HL-60 (cell line): ENCODE data around the gene MAPT.

Source experiments
- GABPA ChIP-seq: IDR thresholded peaks from 2 replicates; pipeline ENCODE4 v1.6.1; 2012; ENCODE audit warnings: low read depth
- POLR2AphosphoS5 ChIP-seq: IDR thresholded peaks from 2 replicates; pipeline ENCODE4 v1.6.1; 2012; ENCODE audit warnings: low read depth
- SPI1 ChIP-seq: IDR thresholded peaks from 2 replicates; pipeline ENCODE4 v1.6.1; 2012; ENCODE audit warnings: low read depth, mild to moderate bottlenecking, borderline replicate concordance
- TF ChIP-seq, protein P1 (sequence below): IDR thresholded peaks from one replicate; pipeline ENCODE4 v1.5.1; 2011; ENCODE audit warnings: low read length, control low read depth, inconsistent platforms; ENCODE audit not compliant: insufficient read depth
- TF ChIP-seq, protein P2 (sequence below): IDR thresholded peaks from 2 replicates; pipeline ENCODE4 v1.6.1; 2012; ENCODE audit warnings: low read depth; ENCODE audit not compliant: insufficient replicate concordance

DNA sequence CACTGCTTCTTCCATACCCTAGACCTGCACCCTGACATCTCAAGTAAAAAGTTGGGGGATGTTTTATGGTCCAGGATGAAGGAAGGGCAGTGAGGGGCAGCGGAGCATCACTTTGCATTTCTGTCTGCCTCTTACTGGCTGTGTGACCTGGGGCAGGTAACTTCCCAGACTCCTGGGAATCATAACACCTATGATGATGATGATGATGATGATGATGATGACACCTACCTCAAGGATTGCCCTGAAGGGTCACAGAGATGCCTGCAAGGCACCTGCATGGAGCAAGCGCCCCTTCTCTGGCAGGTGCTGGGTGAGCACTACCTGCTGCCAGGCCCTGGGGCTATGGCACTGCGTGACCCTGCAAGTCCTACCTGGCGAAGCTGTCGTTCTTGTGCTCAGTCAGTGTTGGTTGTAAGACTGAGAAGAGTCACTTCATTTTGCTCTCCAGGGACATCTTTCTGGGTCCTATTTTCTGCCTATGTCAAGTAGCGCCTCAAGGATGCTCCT lies 58.5 kb downstream of the MAPT start:
- TF ChIP-seq POLR2AphosphoS5 (no peak), SPI1 (no peak), GABPA (no peak)
- TF ChIP-seq, protein P1, sequence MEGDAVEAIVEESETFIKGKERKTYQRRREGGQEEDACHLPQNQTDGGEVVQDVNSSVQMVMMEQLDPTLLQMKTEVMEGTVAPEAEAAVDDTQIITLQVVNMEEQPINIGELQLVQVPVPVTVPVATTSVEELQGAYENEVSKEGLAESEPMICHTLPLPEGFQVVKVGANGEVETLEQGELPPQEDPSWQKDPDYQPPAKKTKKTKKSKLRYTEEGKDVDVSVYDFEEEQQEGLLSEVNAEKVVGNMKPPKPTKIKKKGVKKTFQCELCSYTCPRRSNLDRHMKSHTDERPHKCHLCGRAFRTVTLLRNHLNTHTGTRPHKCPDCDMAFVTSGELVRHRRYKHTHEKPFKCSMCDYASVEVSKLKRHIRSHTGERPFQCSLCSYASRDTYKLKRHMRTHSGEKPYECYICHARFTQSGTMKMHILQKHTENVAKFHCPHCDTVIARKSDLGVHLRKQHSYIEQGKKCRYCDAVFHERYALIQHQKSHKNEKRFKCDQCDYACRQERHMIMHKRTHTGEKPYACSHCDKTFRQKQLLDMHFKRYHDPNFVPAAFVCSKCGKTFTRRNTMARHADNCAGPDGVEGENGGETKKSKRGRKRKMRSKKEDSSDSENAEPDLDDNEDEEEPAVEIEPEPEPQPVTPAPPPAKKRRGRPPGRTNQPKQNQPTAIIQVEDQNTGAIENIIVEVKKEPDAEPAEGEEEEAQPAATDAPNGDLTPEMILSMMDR, result no peak
- TF ChIP-seq, protein P2, sequence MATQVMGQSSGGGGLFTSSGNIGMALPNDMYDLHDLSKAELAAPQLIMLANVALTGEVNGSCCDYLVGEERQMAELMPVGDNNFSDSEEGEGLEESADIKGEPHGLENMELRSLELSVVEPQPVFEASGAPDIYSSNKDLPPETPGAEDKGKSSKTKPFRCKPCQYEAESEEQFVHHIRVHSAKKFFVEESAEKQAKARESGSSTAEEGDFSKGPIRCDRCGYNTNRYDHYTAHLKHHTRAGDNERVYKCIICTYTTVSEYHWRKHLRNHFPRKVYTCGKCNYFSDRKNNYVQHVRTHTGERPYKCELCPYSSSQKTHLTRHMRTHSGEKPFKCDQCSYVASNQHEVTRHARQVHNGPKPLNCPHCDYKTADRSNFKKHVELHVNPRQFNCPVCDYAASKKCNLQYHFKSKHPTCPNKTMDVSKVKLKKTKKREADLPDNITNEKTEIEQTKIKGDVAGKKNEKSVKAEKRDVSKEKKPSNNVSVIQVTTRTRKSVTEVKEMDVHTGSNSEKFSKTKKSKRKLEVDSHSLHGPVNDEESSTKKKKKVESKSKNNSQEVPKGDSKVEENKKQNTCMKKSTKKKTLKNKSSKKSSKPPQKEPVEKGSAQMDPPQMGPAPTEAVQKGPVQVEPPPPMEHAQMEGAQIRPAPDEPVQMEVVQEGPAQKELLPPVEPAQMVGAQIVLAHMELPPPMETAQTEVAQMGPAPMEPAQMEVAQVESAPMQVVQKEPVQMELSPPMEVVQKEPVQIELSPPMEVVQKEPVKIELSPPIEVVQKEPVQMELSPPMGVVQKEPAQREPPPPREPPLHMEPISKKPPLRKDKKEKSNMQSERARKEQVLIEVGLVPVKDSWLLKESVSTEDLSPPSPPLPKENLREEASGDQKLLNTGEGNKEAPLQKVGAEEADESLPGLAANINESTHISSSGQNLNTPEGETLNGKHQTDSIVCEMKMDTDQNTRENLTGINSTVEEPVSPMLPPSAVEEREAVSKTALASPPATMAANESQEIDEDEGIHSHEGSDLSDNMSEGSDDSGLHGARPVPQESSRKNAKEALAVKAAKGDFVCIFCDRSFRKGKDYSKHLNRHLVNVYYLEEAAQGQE, result no peak
